Lower leg skin (tissue), 4 donors: ENCODE measurements around the gene ADGRD1. TPM values are rescaled to one million over a fixed set of nuclear protein-coding genes. Genes with fewer than 3 reads are reported as not detected.

Experiments used
- DNase-seq, 2 donors: peaks; one replicate each; pipeline ENCODE4 v3.0.0-alpha.2; 2019; ENCODE audit warnings: low spot score in 2 of 2
- H3K4me3 ChIP-seq: fragments of 200-600 bp; sonication (generic); 2 replicates; pipeline ENCODE4 v1.5.1; 2017; ENCODE audit warnings: mild to moderate bottlenecking, low read depth; ENCODE audit not compliant: poor library complexity, severe bottlenecking
- CTCF ChIP-seq, 3 donors: fragments of 450-650 bp; IDR thresholded peaks; one replicate each; pipeline ENCODE4 v1.5.1; 2016; ENCODE audit warnings: antibody characterized with exemption in 3 of 3, mild to moderate bottlenecking in 3 of 3, moderate library complexity in 2 of 3
- POLR2A ChIP-seq, 2 donors: fragments of 450-650 bp; IDR thresholded peaks; one replicate each; pipeline ENCODE4 v1.6.1; 2016 to 2017; ENCODE audit warnings: antibody characterized with exemption in 2 of 2, mild to moderate bottlenecking in 1 of 2, moderate library complexity in 1 of 2
- WGBS, 2 donors: methylation state at CpG; one replicate each; pipeline ENCODE4 v1.1.5; 2018; 5-methylcytosine and 5-hydroxymethylcytosine counted together
- intact Hi-C: fragments of 100-400 bp; cut with DNase I; formaldehyde crosslinking; loops from one replicate; pipeline ENCODE4 v1.15.0; 2023; ENCODE audit warnings: low total_unique reads
- total RNA-seq, 4 donors: library from RNA; depleted of rRNA; stranded (reverse); fragments of >200 nt; gene quantifications; one replicate each; pipeline ENCODE4 v1.1.0, GENCODE V29; 2016

The ADGRD1 gene
- total RNA-seq, 4 donors from 2014 or later, result 8.3 to 11.6 (median 8.9) TPM

- 82 to 83% methylated on average over 25 of the region's 25 CpGs for WGBS, 2 donors
- no peak for TF ChIP-seq CTCF (IDR thresholded peaks at IDR 0.05)
- no peak for TF ChIP-seq POLR2A (IDR thresholded peaks at IDR 0.05)
Measured at GRCh38 chr12:131057211-131057721, 103.6 kb downstream of the ADGRD1 start.

DNA sequence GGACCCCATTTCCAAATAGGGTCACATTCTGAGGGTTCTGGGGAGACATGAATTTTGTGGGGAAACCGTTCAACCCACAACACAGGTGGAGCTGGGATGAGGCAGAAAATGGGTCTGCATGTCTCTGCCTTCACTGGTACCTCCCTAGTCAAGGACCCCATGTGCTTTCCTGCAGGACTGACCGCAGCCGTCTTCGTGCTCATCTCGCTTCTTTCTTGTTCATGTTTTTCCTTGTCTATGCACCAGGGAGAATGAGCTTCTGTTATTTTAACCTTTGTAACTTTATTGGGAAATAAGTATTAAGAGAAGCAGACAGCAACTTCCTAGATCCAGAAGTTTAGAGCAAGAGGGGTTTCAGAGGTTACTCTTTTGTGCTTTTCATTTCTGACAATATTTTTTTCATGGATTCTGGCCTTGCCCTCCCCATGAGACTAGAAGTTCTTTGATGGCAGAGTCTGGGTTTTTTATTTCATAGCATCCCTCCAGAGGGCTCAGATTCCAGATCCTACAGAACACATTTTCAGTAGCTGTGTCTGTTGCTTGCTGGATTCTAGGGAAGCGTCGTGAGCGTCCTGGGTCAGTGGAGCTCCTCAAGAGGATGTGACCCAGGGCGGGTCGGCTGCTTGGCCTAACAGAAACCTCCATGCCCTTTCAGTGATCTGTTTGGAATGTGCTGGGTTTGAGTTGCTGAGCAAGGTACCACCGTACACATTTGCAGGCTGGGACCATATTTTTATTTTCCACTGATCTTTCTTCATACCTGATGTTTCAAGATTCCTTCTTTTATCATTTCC, 104.2 kb downstream of the ADGRD1 start:
- no peak overlapping the region for H3K4me3 ChIP-seq
- 88 to 89% methylated on average over 11 of the region's 11 CpGs for WGBS, 2 donors
- intact Hi-C loops, result no loop called here
- no peak for TF ChIP-seq CTCF (IDR thresholded peaks at IDR 0.05)
- TF ChIP-seq POLR2A (IDR thresholded peaks at IDR 0.05), result no peak
- DNase-seq, result peak in 1 of 2 donors; percentile 69

More at GRCh38 chr12:131057211-131057721, 103.6 kb downstream of the ADGRD1 start:
- no peak overlapping the region for H3K4me3 ChIP-seq
- intact Hi-C loops, result no loop called here
- peak in 1 of 2 donors; percentile 75 for DNase-seq

DNA sequence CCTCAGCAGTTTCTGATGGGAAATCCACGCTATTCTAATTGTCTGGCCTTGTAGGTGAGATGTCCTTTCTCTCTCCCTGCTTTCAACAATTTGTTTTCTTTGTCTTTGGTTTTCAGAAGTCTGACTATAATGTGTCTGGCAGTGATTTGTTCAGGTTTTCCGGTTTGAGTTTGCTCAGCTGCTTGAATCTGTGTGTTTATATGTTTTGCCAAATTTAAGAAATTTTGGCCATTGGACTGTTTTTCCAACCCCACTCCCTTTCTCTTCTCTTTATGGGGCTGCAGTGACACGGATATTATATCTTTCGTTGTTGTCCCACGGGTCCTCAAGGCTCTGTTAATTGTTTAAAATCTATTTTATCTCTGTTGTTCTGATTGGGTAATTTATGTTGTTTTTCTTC, 105.0 kb downstream of the ADGRD1 start:
- H3K4me3 ChIP-seq, result no peak overlapping the region
- WGBS, 2 donors, result 73 to 80% methylated on average over 5 of the region's 5 CpGs
- no peak for TF ChIP-seq POLR2A (IDR thresholded peaks at IDR 0.05)
- TF ChIP-seq CTCF (IDR thresholded peaks at IDR 0.05), result no peak
- intact Hi-C loops, result no loop called here
- DNase-seq, result no peak

DNA sequence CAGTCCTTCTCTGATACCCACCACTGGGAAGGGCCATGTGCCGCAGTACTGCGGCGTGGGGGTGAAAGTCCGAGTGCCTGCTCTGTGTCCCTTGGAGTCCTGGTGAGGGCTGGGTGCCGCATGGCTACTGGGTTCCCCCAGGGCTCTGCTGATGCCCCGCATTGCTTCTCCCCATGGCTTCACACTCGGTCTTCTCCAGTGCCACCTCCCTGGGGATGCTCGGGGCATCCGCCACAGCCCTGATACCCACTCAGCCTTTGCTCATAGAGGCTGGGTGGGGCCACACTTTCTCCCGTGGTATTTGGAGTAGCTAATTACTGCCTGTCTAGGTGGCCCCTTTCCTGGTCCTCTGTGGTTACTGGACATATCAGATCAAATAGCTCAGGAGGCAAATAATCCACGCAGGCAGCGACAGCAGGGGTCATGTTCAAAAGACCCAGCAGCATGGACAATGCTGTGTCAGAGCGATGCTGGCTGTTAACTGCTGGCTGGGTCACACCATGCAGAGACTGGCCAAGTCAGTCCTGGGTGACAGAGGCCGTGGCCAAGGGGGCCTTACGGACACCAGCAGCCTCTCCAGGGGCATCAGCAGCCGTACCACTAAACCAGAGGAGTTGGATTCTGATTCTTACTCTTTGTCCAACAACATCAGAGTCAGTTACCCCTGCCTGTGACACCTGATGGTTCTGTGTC, 106.5 kb downstream of the ADGRD1 start:
- 91 to 94% methylated on average over 16 of the region's 16 CpGs for WGBS, 2 donors
- intact Hi-C loops, result no loop called here
- DNase-seq, result peak in 1 of 2 donors; percentile 78
- TF ChIP-seq POLR2A (IDR thresholded peaks at IDR 0.05) (no peak), CTCF (IDR thresholded peaks at IDR 0.05) (no peak)
- H3K4me3 ChIP-seq, result no peak overlapping the region

GRCh38 chr12:131061041-131061806, 107.5 kb downstream of the ADGRD1 start:
- H3K4me3 ChIP-seq, result no peak overlapping the region
- WGBS, 2 donors, result 80 to 81% methylated on average over 13 of the region's 13 CpGs
- intact Hi-C loops, result no loop called here
- DNase-seq, result peak in 1 of 2 donors; percentile 81
- TF ChIP-seq POLR2A (IDR thresholded peaks at IDR 0.05), result no peak
- TF ChIP-seq CTCF (IDR thresholded peaks at IDR 0.05), result no peak
